Embryonic facial prominence (tissue), 1 donor: ENCODE data around the gene OXNAD1.

Source experiments
- DNase-seq: peaks from one replicate; pipeline ENCODE4 v3.0.0-alpha.2; 2016; ENCODE audit errors: extremely low spot score

Gene OXNAD1

GRCh38 chr3:16277471-16277870 is 12.5 kb downstream of the OXNAD1 start:
- DNase-seq, result no peak

DNA sequence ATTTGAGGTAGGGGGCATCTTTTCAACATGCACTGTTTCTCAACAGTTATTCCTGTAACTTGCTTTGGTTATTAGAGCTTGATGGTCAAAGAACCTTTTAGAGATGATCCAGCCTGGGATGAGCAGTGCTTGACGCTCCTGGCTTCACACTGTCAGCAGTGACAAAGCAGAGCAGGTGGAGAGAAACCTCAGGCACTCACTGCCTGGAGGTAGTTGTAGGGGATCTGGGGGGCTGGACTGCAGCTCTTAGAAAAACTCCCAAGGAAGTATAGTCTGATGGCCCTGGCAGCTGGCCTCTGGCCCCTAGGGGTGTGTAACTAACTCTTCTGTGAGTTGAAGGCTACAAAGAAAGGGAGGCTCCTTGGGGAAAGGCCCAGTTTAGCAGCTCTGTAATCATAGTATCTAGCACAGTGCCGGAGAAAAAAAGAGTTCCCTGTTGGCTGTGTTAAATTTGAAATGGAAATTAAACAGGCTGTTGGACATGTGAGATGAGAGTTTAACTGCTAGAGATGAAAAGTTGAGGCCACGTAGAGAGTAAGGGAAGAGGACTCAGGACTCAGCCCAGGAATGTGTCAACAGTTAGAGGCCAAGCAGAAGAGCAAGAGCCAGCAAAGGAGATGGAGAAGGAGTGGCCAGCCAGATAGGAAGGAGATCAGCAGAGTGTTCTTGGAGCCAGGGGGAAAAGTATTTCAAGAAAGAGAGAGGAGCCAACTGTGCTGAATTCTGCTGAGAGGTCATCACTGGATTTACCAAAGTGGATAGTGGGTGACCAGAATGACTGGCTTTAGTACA is 14.2 kb downstream of the OXNAD1 start:
- DNase-seq, result no peak

- no peak for DNase-seq
Measured at GRCh38 chr3:16280671-16281070, 15.7 kb downstream of the OXNAD1 start.

GRCh38 chr3:16284633-16285032 is 19.6 kb downstream of the OXNAD1 start:
- no peak for DNase-seq

DNA sequence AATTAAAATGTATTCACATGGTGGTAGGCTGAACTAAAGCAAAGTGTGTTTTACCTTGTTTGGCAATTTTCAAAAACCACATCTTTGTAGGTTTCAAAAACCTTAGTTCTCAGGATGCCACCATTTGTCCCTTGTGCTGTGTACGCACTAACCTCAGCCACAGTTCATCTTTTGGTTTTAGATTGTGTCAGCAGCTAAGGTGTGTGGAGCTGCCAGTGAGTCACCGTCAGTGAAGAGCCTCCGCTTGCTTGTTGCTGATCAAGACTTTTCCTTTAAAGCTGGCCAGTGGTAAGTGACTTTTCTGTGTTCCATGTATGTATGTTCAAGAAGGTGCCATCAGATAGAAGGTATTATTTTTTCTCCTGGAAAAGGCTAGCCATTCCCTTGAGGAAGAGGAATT is 21.1 kb downstream of the OXNAD1 start:
- no peak for DNase-seq

DNA sequence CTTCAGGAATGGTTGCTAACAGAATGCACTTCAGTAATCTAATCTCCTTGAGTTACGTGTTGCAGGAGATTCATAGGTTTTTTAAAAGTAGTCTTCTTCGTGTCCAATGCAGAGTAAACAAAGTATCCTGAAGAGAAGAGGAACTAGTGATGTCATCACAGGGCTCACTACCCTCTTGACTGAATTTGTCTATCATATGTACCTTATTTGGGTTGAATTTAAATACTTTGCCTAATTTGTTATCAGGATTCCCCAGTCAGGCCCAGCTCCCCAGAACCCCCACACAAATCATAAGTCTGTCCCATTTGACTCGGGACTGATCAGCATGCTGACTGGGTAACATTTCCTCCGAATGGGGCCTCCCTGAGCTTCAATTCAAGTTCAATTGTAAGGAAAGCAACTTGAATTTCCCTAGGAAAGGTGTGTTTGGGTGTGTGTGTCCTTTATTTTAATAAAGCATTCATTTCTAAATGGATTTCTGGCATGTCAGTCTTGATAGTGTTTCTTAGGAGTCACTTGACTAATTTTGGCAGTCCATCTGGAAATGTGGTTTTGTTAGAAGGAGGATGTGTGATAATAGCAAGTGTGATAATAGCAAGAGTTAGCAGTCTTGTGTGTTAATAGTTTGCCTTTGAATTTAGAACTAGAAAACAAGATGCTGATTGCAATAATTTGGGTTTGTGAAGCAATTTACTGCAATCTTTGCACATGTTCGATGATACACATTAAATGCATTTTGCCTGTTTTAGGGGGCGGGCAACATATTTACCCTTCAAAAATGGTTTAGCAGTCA is 21.9 kb downstream of the OXNAD1 start:
- DNase-seq, result no peak

- DNase-seq, result no peak
Measured at GRCh38 chr3:16288664-16289063, 23.7 kb downstream of the OXNAD1 start.

DNA sequence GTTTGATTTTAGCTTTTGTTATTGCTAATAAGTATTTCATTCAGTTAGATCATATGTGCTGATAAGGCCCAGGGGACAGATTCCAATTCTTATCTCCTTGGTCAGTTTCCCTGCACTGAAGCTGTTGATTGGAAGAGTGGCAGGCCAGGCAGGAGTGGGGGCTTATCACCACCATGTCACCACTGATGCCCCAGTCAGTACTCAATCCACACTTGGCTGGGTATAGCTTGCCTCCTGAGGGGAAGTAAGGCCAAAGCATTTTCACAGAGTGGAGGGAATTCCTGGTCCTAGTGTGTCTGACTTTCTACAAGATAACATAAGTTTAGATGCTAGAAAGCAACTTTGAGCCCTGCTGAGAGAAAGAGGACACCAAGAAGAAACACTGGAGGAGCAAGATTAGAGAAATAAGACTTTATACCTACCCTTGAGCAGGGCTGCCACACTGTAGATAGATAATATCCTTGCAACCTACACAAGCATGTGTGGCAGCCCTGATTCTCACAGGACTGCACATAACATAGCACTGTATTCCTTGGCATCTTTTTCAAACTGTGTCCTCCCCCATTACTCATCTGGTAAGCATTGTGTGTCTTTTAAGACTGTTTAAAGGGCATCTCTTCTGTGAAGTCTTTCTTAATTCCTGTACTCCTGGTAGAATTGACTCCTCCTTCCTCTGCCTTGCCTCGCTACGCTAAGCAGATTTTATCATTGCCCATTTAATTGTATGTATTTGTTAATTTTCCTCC is 24.3 kb downstream of the OXNAD1 start:
- DNase-seq, result no peak

- DNase-seq, result peak; percentile 69
Measured at GRCh38 chr3:16290007-16290826, 25.2 kb downstream of the OXNAD1 start.

DNA sequence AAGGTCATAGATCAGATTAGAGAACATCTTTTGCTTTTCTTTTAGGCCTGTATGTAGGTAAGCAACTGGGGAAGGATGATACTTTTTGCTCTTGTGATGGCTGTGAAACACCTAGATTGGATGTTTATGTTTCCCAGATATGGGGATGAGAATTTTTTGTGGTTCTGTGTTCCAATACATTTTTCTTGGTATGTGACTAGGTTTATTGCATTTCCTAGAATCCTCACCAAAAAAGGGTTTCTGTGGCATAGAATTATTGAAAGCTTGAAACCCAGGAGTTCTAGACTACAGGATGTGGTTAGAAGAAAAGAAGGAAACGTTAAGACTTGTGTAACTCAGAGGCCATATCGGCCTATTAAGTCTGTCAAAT is 25.8 kb downstream of the OXNAD1 start:
- DNase-seq, result no peak

- no peak for DNase-seq
Measured at GRCh38 chr3:16294844-16295243, 29.8 kb downstream of the OXNAD1 start.

DNA sequence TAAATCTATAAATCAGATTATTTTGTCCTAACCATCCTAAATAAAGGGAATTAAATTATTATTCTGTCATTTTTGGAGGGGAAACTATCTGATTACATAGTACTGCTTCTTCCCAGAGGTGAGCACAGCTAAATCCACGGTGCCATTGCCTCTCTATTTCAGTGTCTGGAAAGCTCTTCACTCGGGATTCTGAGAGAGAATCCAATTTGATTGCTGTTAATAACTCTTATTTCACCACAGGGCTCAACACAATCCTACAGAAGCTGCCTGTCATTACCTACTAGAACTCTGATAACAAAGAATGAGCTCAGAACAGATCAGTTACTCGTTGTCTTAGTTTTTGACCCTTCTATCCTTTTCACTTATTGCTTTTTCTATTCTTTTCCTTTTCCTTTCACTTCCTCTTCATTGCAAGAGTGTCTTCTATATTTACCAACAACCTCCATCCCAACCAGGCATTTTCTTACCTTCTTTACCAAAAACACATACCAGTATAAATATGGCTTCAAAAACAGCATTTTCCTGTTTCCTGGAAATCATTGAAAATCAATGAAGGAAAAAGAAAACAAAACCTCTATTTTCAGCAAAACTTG is 30.4 kb downstream of the OXNAD1 start:
- DNase-seq, result no peak

- DNase-seq, result no peak
Measured at GRCh38 chr3:16297997-16298885, 33.2 kb downstream of the OXNAD1 start.

- no peak for DNase-seq
Measured at GRCh38 chr3:16298891-16299290, 33.9 kb downstream of the OXNAD1 start.

DNA sequence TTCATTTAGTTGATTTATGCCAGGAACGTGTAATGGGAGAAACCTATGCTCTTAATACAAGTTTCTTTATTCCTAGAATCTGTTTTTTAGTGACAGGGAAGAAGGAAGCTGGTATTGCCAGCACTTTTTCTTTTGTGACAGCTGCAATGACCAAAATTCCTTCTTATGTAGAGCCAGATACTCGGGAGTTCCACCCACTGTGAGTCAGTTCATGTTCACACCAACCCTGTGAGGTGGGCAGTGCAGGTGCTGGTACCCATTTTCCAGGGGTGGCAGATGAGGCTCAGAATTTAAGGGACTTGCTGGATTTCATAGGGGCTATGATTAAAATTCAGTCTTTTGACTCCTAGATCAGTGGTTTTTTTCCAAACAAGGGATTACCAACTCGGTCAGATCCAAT is 34.7 kb downstream of the OXNAD1 start:
- DNase-seq, result no peak

DNA sequence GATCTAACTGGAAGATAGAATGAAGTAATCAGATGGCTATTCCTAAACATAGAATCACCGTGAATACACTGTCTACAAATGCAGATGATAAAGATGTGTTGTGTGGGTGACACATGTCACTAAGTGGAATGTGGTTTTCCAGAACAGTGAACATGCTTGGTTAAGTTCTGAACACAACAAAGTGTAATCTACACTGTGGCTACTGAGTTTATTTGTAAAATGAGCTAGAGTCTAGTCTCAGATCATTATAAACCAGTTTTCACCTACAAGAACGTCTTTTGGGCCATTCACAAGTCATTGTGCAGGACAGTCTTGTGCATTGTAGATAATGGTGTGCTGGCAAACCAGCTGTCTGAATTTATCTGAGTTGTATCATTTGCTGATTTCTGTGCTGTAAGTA is 35.3 kb downstream of the OXNAD1 start:
- DNase-seq, result no peak

DNA sequence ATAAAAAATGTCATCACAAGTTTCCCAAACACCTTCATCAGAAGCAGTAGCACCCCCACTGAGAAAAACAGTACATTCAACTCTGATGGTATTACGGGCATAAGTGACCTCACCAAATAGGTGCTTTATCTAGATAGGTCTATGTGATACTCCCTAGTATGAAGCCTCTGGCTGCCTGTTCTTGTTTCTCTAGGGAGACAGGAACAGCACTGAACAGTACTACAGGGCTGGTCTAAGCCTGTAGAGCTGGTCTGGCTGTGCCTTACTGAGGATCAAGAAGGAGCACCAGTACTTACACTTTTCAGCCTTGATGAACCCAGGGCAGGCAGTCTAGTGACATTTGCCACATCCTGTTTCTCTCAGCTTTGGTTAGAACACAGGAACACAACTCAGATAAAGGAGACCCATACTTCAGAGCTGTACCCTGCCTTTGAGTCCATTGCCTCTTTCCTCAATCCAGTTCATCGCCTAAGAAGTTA is 35.9 kb downstream of the OXNAD1 start:
- DNase-seq, result no peak

DNA sequence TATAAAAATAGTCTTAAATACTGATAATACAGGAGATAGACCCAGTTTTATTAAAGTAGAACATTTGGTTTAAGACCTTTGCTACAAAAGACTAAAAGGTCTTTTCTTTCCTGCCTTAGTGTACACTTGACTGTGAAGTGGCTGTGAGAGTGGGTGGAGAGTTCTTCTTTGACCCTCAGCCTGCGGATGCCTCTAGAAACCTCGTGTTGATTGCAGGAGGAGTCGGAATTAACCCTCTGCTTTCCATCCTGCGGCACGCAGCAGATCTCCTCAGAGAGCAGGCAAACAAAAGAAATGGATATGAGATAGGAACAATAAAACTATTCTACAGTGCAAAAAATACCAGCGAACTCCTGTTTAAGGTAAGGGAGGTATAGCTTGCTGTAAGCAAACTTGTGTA is 36.5 kb downstream of the OXNAD1 start:
- DNase-seq, result no peak

DNA sequence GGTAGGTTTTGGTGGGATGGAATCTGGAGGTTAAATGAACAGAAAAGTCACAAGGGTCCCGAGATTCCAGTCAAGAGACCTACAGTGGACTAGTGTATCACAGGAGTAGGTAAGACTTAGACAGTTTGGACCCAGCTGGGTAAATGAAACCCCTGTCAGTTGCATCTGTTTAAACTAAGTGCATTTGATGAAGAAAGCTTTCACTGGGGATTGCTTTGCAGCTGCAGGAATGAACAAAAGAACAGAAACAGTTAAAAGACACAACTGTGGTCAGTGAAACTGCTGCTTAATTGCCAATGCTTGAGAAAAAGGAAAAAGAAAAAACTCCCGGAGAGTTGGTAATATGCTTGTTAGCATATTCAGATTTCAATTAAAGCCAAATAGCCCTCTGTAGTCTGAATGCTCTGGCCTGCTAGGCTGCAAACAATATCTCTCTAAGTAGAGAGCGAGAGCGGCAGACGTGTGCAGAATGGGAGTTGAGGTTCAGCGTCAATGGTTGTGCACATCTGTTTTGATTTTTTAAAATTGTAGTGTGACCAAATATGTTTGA is 37.1 kb downstream of the OXNAD1 start:
- peak; percentile 42 for DNase-seq
